GM12873 (cell line): ENCODE measurements around the gene SCEL.

Experiments used
- CTCF ChIP-seq: IDR thresholded peaks from 2 replicates; pipeline ENCODE4 v1.5.1; 2012; ENCODE audit warnings: low read depth, mild to moderate bottlenecking, moderate library complexity, low read length, control low read depth; ENCODE audit not compliant: insufficient read depth; ENCODE audit errors: missing control alignments

SCEL gene

DNA sequence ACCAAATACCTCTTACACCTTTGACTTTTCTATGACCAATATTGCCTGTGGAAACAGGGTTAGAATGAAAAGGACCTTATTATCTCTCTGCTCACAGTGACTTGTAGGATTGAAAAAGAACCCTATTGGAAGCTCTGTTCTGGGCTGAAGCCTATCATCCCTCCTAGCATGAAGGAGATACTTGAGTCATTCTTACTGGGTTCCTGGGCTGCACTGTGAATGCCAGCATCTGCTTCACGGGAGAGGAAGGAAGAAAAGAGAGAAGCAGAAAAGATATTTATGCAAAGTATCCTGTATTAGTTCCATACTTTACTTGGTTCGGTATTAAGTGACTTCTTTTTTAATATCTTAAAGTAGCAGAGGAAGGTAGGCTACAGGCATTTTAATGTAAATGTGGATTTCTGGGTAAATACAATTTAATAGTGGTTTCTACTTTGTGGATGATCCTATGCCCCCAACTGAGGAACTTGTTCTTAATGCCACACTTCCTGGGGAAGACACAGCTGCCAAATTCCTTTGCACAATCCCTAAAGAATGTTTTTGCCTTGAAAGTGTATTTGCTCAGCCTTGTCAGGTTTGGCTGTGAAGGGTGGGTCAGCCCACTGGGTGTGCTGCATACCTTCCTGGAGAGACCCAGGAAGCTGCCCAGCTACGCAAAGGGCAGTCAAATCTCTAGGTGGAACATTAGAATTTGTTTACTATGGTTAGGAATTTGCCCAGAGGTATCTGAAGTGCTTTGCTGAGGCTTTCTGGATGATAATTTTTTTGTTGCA, 13.7 kb upstream of the SCEL start:
- TF ChIP-seq CTCF = no peak

GRCh38 chr13:77522444-77522843, 13.1 kb upstream of the SCEL start:
- TF ChIP-seq CTCF = no peak

- TF ChIP-seq CTCF = no peak
These were observed 12.1 kb upstream of the SCEL start for GRCh38 chr13:77523386-77523785.

- no peak for TF ChIP-seq CTCF
These were observed 11.4 kb upstream of the SCEL start for GRCh38 chr13:77523834-77524728.

DNA sequence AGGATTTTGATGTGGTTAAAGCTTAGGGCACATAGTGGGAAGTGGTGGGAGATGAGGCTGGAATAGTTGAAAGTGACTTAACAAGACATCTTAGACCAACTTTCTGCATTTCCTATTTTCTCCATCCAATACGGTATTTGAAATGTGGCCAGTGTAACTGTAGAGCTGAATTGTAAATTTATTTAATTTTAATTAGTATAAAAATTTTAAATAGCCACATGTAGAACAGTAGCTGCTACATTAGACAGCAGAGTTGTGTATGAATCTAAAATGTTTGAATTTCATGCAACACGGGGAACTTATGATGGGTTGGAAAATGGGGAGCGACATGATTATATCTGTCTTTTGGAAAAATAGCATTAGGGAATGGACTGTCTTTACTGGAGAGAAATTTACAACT, 7.1 kb upstream of the SCEL start:
- no peak for TF ChIP-seq CTCF

DNA sequence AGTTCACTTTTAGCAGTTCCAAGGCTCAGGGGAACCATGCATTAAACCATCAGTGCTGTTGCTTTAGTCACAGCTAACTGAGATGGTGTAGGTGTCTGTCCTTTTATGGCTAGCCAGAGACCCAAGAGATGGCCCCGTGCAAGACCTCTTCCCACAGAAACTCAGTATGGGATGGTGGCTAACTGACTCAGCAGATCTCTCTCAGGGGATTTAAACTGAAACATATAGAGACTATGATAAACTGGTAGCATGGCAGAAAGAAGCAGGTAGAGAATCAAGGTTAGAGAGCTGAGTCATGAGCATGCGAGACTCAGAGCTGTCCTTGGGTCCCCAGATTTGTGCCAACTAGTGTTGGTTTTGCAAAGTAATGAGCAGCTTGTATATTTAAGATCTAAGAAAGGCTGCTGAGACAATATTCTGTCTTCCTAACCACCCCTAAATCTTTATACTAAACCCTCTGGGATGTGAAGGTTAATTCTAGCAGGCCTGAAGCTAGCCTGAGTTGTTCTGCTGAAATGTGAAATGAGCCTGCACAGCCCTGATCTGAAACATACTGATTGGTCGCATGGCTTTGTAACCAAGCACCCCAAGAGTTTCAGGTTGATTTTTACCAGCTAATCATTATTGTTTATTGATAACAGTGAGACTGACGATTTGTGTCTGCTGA, 6.5 kb upstream of the SCEL start:
- TF ChIP-seq CTCF = no peak

GRCh38 chr13:77529501-77529840, 6.0 kb upstream of the SCEL start:
- no peak for TF ChIP-seq CTCF
